Activated CD4-positive, alpha-beta T cell treated with anti-CD3 and anti-CD28 coated beads, Interleukin-2, Interleukin-6, amounts not matched to agents 100 ng/mL and 50 ng/mL, durations not matched to agents 16 hours and 8 hours (primary cell): Measurements from ENCODE around the gene LCLAT1.
A peak's percentile ranks its signal among the peaks of the same experiment; 100 is the strongest.
"Not testable (repeated sequence)": the region's sequence is repeated elsewhere in the genome, so short reads cannot be mapped to it uniquely, and the experiment has no call there.

ENCODE experiments used
- DNase-seq: peaks from one replicate; pipeline ENCODE4 v3.0.0-alpha.2; 2020

Gene LCLAT1

GRCh38 chr2:30612371-30612770, 165.3 kb downstream of the LCLAT1 start:
- no peak for DNase-seq

GRCh38 chr2:30613001-30613400, 166.0 kb downstream of the LCLAT1 start:
- DNase-seq: no peak

- DNase-seq: not testable (repeated sequence)
Measured at GRCh38 chr2:30614227-30614626, 167.2 kb downstream of the LCLAT1 start.

- DNase-seq: no peak
Measured at GRCh38 chr2:30615926-30616325, 168.9 kb downstream of the LCLAT1 start.

- DNase-seq: no peak
Measured at GRCh38 chr2:30620102-30620501, 173.1 kb downstream of the LCLAT1 start.

GRCh38 chr2:30621836-30622235, 174.8 kb downstream of the LCLAT1 start:
- DNase-seq: no peak

GRCh38 chr2:30622452-30622851, 175.4 kb downstream of the LCLAT1 start:
- no peak for DNase-seq

- no peak for DNase-seq
Measured at GRCh38 chr2:30625276-30625675, 178.2 kb downstream of the LCLAT1 start.

- no peak for DNase-seq
Measured at GRCh38 chr2:30625701-30626100, 178.7 kb downstream of the LCLAT1 start.

GRCh38 chr2:30626397-30626796, 179.4 kb downstream of the LCLAT1 start:
- DNase-seq: no peak

GRCh38 chr2:30627151-30627550, 180.1 kb downstream of the LCLAT1 start:
- DNase-seq: no peak

GRCh38 chr2:30628341-30628740, 181.3 kb downstream of the LCLAT1 start:
- no peak for DNase-seq

- DNase-seq: no peak
Measured at GRCh38 chr2:30629866-30630265, 182.8 kb downstream of the LCLAT1 start.

- peak; percentile 21 for DNase-seq
Measured at GRCh38 chr2:30631051-30631671, 184.1 kb downstream of the LCLAT1 start.

- no peak for DNase-seq
Measured at GRCh38 chr2:30633039-30633438, 186.0 kb downstream of the LCLAT1 start.

GRCh38 chr2:30636311-30636710, 189.3 kb downstream of the LCLAT1 start:
- no peak for DNase-seq

GRCh38 chr2:30639836-30640235, 192.8 kb downstream of the LCLAT1 start:
- DNase-seq: no peak

GRCh38 chr2:30641765-30642345, 194.8 kb downstream of the LCLAT1 start:
- DNase-seq: no peak

- DNase-seq: not testable (repeated sequence)
Measured at GRCh38 chr2:30643013-30643412, 196.0 kb downstream of the LCLAT1 start.

GRCh38 chr2:30643674-30644073, 196.6 kb downstream of the LCLAT1 start:
- DNase-seq: no peak

GRCh38 chr2:30645081-30645744, 198.2 kb downstream of the LCLAT1 start:
- DNase-seq: no peak

- DNase-seq: no peak
Measured at GRCh38 chr2:30645745-30646119, 198.7 kb downstream of the LCLAT1 start.

GRCh38 chr2:30647752-30648457, 200.9 kb downstream of the LCLAT1 start:
- DNase-seq: no peak

- no peak for DNase-seq
Measured at GRCh38 chr2:30649278-30649677, 202.2 kb downstream of the LCLAT1 start.
